Parathyroid adenoma (tissue), 2 donors: Measurements from ENCODE around the gene SPRR1B.

ENCODE experiments used
- H2AFZ ChIP-seq: fragments of 300-600 bp; sonication (generic); one replicate; pipeline ENCODE4 v1.7.0; 2017; ENCODE audit warnings: antibody characterized with exemption, mild to moderate bottlenecking
- H3K27ac ChIP-seq: fragments of 300-600 bp; sonication (generic); one replicate; pipeline ENCODE4 v1.7.0; 2017
- H3K27me3 ChIP-seq: fragments of 300-600 bp; sonication (generic); one replicate; pipeline ENCODE4 v1.7.0; 2017; ENCODE audit warnings: low read length; ENCODE audit not compliant: control insufficient read depth, insufficient read depth
- H3K36me3 ChIP-seq: fragments of 300-600 bp; sonication (generic); one replicate; pipeline ENCODE4 v1.7.0; 2017; ENCODE audit warnings: low read length; ENCODE audit not compliant: control insufficient read depth, insufficient read depth
- H3K4me1 ChIP-seq: fragments of 300-600 bp; sonication (generic); one replicate; pipeline ENCODE4 v1.7.0; 2017; ENCODE audit warnings: control low read depth
- H3K4me2 ChIP-seq: fragments of 300-600 bp; sonication (generic); one replicate; pipeline ENCODE4 v1.7.0; 2017; ENCODE audit warnings: low read length
- H3K4me3 ChIP-seq: fragments of 300-600 bp; sonication (generic); one replicate; pipeline ENCODE4 v1.7.0; 2017; ENCODE audit warnings: low read depth, low read length
- H3K79me2 ChIP-seq: fragments of 300-600 bp; sonication (generic); one replicate; pipeline ENCODE4 v1.7.0; 2017; ENCODE audit warnings: control low read depth
- H3K9ac ChIP-seq: fragments of 300-600 bp; sonication (generic); one replicate; pipeline ENCODE4 v1.7.0; 2017; ENCODE audit warnings: mild to moderate bottlenecking
- H3K9me3 ChIP-seq: fragments of 300-600 bp; sonication (generic); one replicate; pipeline ENCODE4 v1.7.0; 2017; ENCODE audit warnings: low read length; ENCODE audit not compliant: control insufficient read depth
- CTCF ChIP-seq: fragments of 300-600 bp; sonication (generic); IDR thresholded peaks from one replicate; pipeline ENCODE4 v1.7.0; 2017; ENCODE audit warnings: antibody characterized with exemption, mild to moderate bottlenecking
- donor health status: primary hyperparathyroidism.

Gene SPRR1B

DNA sequence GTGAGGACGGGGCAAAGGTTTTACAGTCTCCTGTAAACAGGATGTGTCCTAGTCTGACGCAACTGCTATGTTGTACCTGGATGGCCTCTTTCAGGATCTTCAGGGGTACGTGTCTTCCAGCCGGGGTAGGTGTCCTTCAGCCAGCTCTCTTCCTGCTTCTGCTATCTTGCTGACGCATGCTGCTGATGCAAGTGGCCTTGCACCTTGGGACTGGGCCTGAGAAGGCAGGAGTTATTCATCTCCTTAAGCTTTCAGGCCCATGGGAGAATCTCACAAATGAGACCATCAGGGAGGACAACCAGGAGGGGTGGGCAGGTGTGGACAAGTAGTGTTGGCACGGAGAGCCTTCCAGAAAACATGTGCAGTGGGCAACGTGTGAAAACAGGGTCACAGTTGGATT, 7.9 kb upstream of the SPRR1B start:
- H3K4me2 ChIP-seq: no peak overlapping the region
- no peak overlapping the region for H3K9ac ChIP-seq
- no peak for TF ChIP-seq CTCF
- H3K9me3 ChIP-seq: no peaks in the 10 kb centered on the region
- H3K4me1 ChIP-seq: no peaks in the 10 kb centered on the region
- no peaks in the 10 kb centered on the region for H3K79me2 ChIP-seq
- no peak overlapping the region for H2AFZ ChIP-seq
- no peak overlapping the region for H3K4me3 ChIP-seq
- no peak overlapping the region for H3K27ac ChIP-seq
- H3K36me3 ChIP-seq: no peaks in the 10 kb centered on the region
- H3K27me3 ChIP-seq: no peaks in the 10 kb centered on the region

- no peak overlapping the region for H3K4me3 ChIP-seq
- TF ChIP-seq CTCF: no peak
- H3K27ac ChIP-seq: no peak overlapping the region
- no peaks in the 10 kb centered on the region for H3K4me1 ChIP-seq
- H3K79me2 ChIP-seq: no peaks in the 10 kb centered on the region
- H3K4me2 ChIP-seq: no peak overlapping the region
- H2AFZ ChIP-seq: no peak overlapping the region
- H3K27me3 ChIP-seq: no peaks in the 10 kb centered on the region
- no peak overlapping the region for H3K9ac ChIP-seq
- H3K36me3 ChIP-seq: no peaks in the 10 kb centered on the region
- no peaks in the 10 kb centered on the region for H3K9me3 ChIP-seq
Measured at GRCh38 chr1:153024413-153024812, 6.6 kb upstream of the SPRR1B start.

DNA sequence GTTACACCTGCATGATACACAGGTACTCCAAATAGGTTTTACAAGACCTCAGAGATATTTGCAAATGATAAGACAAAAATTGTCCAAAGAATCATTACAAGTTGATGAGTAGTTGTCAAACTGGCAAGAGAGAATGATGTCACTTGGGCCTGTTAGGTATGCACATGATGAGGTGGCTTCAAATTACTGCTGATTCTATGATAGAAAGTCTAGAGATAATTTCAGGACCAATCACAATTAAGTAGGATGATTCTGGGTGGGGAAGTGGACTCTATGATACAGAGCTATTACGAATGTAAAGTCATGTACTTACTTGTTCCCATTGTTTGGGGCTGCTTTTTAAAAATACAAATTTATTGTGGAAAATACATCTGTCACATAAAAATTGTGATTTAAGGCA, 5.2 kb upstream of the SPRR1B start:
- H3K36me3 ChIP-seq: no peaks in the 10 kb centered on the region
- H3K27me3 ChIP-seq: no peaks in the 10 kb centered on the region
- no peak overlapping the region for H3K4me3 ChIP-seq
- no peaks in the 10 kb centered on the region for H3K4me1 ChIP-seq
- no peaks in the 10 kb centered on the region for H3K9me3 ChIP-seq
- no peak overlapping the region for H3K4me2 ChIP-seq
- no peaks in the 10 kb centered on the region for H3K79me2 ChIP-seq
- H3K27ac ChIP-seq: no peak overlapping the region
- no peak overlapping the region for H2AFZ ChIP-seq
- no peak for TF ChIP-seq CTCF
- H3K9ac ChIP-seq: no peak overlapping the region

GRCh38 chr1:153028766-153029165, 2.2 kb upstream of the SPRR1B start:
- no peak overlapping the region for H2AFZ ChIP-seq
- H3K79me2 ChIP-seq: no peaks in the 10 kb centered on the region
- no peaks in the 10 kb centered on the region for H3K27me3 ChIP-seq
- no peak overlapping the region for H3K4me2 ChIP-seq
- no peak overlapping the region for H3K4me3 ChIP-seq
- H3K9me3 ChIP-seq: no peaks in the 10 kb centered on the region
- no peak overlapping the region for H3K27ac ChIP-seq
- no peaks in the 10 kb centered on the region for H3K36me3 ChIP-seq
- H3K4me1 ChIP-seq: no peaks in the 10 kb centered on the region
- no peak overlapping the region for H3K9ac ChIP-seq
- no peak for TF ChIP-seq CTCF

- no peak overlapping the region for H3K4me3 ChIP-seq
- no peaks in the 10 kb centered on the region for H3K4me1 ChIP-seq
- H3K79me2 ChIP-seq: no peaks in the 10 kb centered on the region
- TF ChIP-seq CTCF: no peak
- no peaks in the 10 kb centered on the region for H3K9me3 ChIP-seq
- H3K4me2 ChIP-seq: no peak overlapping the region
- H3K36me3 ChIP-seq: no peaks in the 10 kb centered on the region
- H3K9ac ChIP-seq: no peak overlapping the region
- no peaks in the 10 kb centered on the region for H3K27me3 ChIP-seq
- H2AFZ ChIP-seq: no peak overlapping the region
- no peak overlapping the region for H3K27ac ChIP-seq
Measured at GRCh38 chr1:153032073-153032472, 1.1 kb downstream of the SPRR1B start.
